Measurements from ENCODE around the gene ARSG. TPM values are rescaled to one million over a fixed set of nuclear protein-coding genes. Genes with fewer than 3 reads are reported as not detected.

ARSG gene
- total and polyA plus RNA-seq, 2 of the 13 experiments (the other 11 are each of a cell fraction or from before 2014, with no cell fraction given): 3.7 to 15.2 TPM

GRCh38 chr17:68247445-68248198 lies 43.7 kb upstream of the ARSG start, which contains the start of gene AMZ2 (continued):
- TF ChIP-seq MLXIP (CRISPR knock-in tag; IDR thresholded peaks at IDR 0.05; ENCODE audit: borderline replicate concordance): no peak
- peak; percentile 61 for TF ChIP-seq YY1 (IDR thresholded peaks at IDR 0.05; ENCODE audit: insufficient read depth, insufficient replicate concordance, low read depth, low read length)
- peak; percentile 83; the same call in 1 of the 2 replicates for TF ChIP-seq FLYWCH1 (CRISPR knock-in tag; IDR thresholded peaks at IDR 0.05)
- TF ChIP-seq CHD4 (IDR thresholded peaks at IDR 0.05; ENCODE audit: borderline replicate concordance, low read length): no peak
- peak; percentile 88 for TF ChIP-seq ZGPAT (CRISPR knock-in tag; IDR thresholded peaks at IDR 0.05)
- peak; percentile 14; the same call in 1 of the 2 replicates for TF ChIP-seq CEBPG (CRISPR knock-in tag; IDR thresholded peaks at IDR 0.05)
- TF ChIP-seq AGO2 (optimal IDR thresholded peaks at IDR 0.05; ENCODE audit: low read depth, low read length): peak; percentile 93
- TF ChIP-seq THAP9 (CRISPR knock-in tag; IDR thresholded peaks at IDR 0.05; ENCODE audit: borderline replicate concordance): peak; percentile 79; the same call in 1 of the 2 replicates
- peak; percentile 82 for TF ChIP-seq BCL3 (CRISPR knock-in tag; IDR thresholded peaks at IDR 0.05)
- TF ChIP-seq ZNF564 (CRISPR knock-in tag; IDR thresholded peaks at IDR 0.05): peak; percentile 95
- peak; percentile 89 for TF ChIP-seq NCOA1 (CRISPR knock-in tag; IDR thresholded peaks at IDR 0.05)
- TF ChIP-seq BORCS8-MEF2B (CRISPR knock-in tag; IDR thresholded peaks at IDR 0.05): peak; percentile 86
- peak; percentile 15; the same call in 1 of the 2 replicates for TF ChIP-seq MAF1 (CRISPR knock-in tag; IDR thresholded peaks at IDR 0.05; ENCODE audit: borderline replicate concordance)
- TF ChIP-seq ZFY (CRISPR knock-in tag; IDR thresholded peaks at IDR 0.05): peak; percentile 98
- no peak for TF ChIP-seq MZF1 (CRISPR knock-in tag; IDR thresholded peaks at IDR 0.05; ENCODE audit: borderline replicate concordance)
- peak; percentile 49; the same call in 1 of the 2 replicates for TF ChIP-seq ZNF263 (CRISPR knock-in tag; IDR thresholded peaks at IDR 0.05)
- no peak for TF ChIP-seq HOXD1 (CRISPR knock-in tag; IDR thresholded peaks at IDR 0.05)
- no peak for TF ChIP-seq ZNF335 (CRISPR knock-in tag; IDR thresholded peaks at IDR 0.05)
- peak; percentile 67; the same call in 1 of the 2 replicates for TF ChIP-seq BRCA1 (CRISPR knock-in tag; IDR thresholded peaks at IDR 0.05)
- peak; percentile 87; the same call in 1 of the 2 replicates for TF ChIP-seq IRF2 (CRISPR knock-in tag; IDR thresholded peaks at IDR 0.05)
- TF ChIP-seq ZNF552 (CRISPR knock-in tag; IDR thresholded peaks at IDR 0.05; ENCODE audit: borderline replicate concordance): peak; percentile 88
- no peak for TF ChIP-seq MYNN (CRISPR knock-in tag; IDR thresholded peaks at IDR 0.05; ENCODE audit: low read depth)
